GM19463 (cell line): Measurements from ENCODE around the gene FRMD8.

Experiments
- ATAC-seq: cut with Tn5 transposase; IDR thresholded peaks from one replicate; pipeline ENCODE4 v1.9.1; 2021; ENCODE audit warnings: mild to moderate bottlenecking, moderate library complexity; ENCODE audit not compliant: unreplicated experiment

The FRMD8 gene

GRCh38 chr11:65375012-65375411 lies 11.4 kb upstream of the FRMD8 start:
- no peak for ATAC-seq

DNA sequence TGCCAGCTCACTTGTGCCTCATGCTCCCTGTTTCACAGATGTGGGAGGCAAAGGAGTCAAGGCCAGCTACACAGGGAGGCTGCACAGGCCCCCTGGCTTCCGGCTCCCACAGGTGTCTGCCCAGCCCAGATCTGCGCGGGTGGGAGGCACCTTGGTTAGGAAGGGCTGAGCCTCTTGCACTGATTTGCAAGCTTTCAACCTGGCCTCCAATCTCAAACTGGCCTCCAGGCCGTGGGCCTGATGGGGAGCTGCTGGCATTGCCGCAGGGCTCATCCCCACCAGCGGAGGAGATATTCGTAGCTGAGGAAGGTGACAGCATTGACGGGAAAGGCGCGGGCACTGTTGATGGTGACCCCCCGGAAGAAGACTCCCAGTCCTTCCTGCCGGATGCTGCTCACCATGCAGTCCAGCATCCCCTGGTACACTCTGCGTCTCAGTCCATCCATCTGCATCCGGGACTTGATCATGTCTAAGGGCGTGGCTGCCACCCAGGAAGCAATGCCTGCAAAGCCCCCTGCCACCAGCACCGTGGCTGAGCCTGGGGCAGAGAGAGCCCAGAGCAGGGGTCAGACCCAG lies 10.2 kb upstream of the FRMD8 start:
- ATAC-seq: no peak

- ATAC-seq: no peak
Observed at GRCh38 chr11:65377036-65377435, 9.4 kb upstream of the FRMD8 start.

GRCh38 chr11:65377777-65378176 lies 8.7 kb upstream of the FRMD8 start:
- ATAC-seq: no peak

- no peak for ATAC-seq
Observed at GRCh38 chr11:65378208-65378927, 8.1 kb upstream of the FRMD8 start.

- no peak for ATAC-seq
Observed at GRCh38 chr11:65378928-65379638, 7.4 kb upstream of the FRMD8 start.

GRCh38 chr11:65379698-65380459 lies 6.6 kb upstream of the FRMD8 start:
- ATAC-seq: no peak

- ATAC-seq: no peak
Observed at GRCh38 chr11:65380460-65381119, 5.8 kb upstream of the FRMD8 start.

DNA sequence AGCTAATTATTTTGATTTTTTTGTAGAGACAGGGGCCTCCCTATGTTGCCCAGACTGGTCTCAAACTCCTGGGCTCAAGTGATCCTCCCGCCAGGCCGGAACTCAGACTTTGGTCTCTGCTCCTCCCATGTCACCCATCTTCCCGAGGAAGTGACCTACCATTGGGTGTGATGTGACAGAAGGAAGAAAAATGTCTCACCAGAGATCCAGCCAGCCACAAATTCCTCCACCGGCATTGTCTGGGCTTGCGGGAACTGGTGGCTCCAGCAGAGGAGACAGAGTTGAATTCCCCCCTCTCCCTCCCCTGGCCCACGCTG lies 4.8 kb upstream of the FRMD8 start:
- no peak for ATAC-seq

GRCh38 chr11:65382033-65382803 lies 4.2 kb upstream of the FRMD8 start, which contains the start of gene SLC25A45:
Gene SLC25A45 (minus strand): TSS chr11:65382646. CDS start chr11:65381951, 695 bp downstream.
- peak; percentile 65 for ATAC-seq

GRCh38 chr11:65382804-65383368 lies 3.6 kb upstream of the FRMD8 start:
- no peak for ATAC-seq

GRCh38 chr11:65383778-65384177 lies 2.7 kb upstream of the FRMD8 start:
- no peak for ATAC-seq

- ATAC-seq: no peak
Observed at GRCh38 chr11:65384301-65384889, 2.0 kb upstream of the FRMD8 start.

- ATAC-seq: no peak
Observed at GRCh38 chr11:65388731-65389130, 2.3 kb downstream of the FRMD8 start.

GRCh38 chr11:65389294-65389980 lies 3.0 kb downstream of the FRMD8 start:
- ATAC-seq: no peak

GRCh38 chr11:65390099-65390941 lies 3.9 kb downstream of the FRMD8 start:
- ATAC-seq: no peak

- ATAC-seq: no peak
Observed at GRCh38 chr11:65390996-65391395, 4.6 kb downstream of the FRMD8 start.
